NCI-H187 treated with DMSO at 0.1 percent for 48 hours (cell line): ENCODE results near the gene NCR1.
"Not testable (repeated sequence)": the region's sequence is repeated elsewhere in the genome, so short reads cannot be mapped to it uniquely, and the experiment has no call there.

Experiments used
- DNase-seq: peaks from one replicate; lab custom pipeline; 2025; lab: John Stamatoyannopoulos, UW

Gene NCR1, protein sequence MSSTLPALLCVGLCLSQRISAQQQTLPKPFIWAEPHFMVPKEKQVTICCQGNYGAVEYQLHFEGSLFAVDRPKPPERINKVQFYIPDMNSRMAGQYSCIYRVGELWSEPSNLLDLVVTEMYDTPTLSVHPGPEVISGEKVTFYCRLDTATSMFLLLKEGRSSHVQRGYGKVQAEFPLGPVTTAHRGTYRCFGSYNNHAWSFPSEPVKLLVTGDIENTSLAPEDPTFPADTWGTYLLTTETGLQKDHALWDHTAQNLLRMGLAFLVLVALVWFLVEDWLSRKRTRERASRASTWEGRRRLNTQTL

DNA sequence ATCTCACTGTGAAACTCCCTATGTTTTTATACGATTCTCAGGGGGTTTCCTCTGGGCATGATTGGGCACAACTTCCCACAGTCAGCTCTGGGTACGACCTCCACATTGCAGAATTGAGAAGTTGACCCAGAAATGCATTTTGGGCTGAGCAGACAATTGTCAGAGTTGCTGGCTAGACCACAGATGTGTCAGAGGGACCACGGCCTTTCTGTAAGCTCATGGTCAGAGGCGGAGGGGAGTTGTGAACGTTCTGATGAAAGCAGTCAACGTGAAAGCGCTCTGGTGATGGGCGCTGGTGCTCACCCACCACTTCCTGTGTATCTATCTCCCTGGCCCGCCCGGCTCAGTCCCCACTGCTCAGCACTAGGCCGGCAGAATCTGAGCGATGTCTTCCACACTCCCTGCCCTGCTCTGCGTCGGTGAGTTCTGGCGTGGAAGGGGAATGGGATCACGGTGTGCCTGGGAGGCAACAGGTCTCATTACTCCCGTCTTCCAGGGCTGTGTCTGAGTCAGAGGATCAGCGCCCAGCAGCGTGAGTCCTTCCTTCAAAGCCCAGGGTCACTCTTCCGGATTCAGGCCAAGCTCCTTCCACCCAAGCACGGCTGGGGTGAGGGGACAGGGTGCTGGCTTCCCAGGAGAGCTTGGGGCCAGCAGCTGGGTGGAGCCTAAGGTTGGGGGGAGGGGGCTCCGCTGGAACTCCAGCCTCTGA lies at the start of gene NCR1:
NCR1 (plus strand) TSS at position 346 of the 709 bp plus-strand sequence; CDS start at position 386, 40 bp downstream.
- no peak for DNase-seq

DNA sequence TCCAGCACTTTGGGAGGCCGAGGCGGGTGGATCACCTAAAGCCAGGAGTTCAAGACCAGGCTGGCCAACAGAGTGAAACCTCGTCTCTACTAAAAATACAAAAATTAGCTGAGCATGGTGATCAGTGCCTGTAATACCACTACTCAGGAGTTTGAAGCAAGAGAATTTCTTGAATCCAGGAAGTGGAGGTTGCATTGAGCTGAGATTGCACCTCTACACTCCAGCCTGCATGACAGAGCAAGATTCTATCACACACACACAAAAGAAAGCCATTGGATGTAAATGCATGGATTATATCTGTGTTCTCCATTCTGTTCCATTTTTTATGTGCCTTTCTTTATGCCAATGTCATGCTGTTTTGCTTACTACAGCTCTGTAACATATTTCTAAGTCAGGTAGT lies 47.5 kb upstream of the NCR1 start:
- DNase-seq = not testable (repeated sequence)

DNA sequence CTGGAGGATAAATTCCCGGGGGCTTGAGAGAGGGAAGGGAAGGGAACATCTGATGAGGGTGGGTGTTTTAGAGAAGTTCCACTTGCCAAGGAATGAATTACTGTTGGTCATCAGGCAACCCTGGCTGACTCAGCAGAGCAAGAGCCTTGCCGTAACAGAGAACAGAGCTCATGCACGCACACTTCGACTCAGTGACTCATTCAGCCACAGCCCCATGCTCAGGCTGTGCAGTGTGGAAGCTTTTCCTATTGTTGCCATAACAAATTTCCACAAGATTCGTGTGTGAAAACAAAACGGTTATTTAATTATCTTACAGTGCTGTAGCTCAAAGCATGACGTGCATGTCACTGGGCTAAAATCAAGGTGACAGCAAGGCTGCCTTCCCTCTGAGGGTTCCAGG lies 46.5 kb upstream of the NCR1 start:
- DNase-seq = not testable (repeated sequence)

DNA sequence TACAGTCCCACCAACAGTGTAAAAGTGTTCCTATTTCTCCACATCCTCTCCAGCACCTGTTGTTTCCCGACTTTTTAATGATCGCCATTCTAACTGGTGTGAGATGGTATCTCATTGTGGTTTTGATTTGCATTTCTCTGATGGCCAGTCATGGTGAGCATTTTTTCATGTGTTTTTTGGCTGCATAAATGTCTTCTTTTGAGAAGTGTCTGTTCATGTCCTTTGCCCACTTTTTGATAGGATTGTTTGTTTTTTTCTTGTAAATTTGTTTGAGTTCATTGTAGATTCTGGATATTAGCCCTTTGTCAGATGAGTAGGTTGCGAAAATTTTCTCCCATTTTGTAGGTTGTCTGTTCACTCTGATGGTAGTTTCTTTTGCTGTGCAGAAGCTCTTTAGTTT lies 42.5 kb upstream of the NCR1 start:
- DNase-seq = not testable (repeated sequence)

DNA sequence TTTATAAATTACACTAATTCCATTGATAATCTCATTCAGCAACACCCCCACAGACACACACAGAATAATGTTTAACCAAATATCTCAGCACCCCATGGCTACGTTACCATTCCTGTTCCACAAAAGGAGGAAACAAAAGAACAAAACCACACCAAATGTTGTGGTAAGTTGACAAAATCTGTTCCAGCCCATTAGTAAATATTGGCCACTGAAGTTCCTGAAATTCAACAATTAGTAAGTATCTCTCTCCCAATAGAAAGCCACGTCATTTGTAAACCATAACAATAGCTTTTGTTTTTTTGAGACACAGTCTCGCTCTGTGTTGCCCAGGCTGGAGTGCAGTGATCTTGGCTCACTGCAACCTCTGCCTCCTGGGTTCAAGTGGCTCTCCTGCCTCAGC lies 34.3 kb upstream of the NCR1 start:
- no peak for DNase-seq

DNA sequence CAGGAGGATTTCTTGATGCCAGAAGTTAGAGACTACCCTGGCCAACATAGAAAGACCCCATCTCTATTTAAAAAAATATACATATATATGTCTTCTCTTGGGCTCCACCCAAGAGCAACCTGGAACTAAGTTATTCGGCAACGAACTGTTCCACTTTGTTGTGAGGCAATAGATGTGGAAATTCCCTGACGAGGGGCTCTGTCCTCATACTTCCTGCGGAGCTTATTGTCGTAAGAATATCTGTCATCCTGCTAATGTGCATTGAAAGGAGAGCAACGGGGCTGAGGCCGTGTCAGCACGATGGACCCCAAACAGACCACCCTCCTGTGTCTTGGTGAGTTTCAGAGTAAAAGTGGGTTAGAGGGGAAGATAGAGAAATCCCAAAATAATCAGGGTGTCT lies 32.0 kb upstream of the NCR1 start, which contains the start of gene FCAR:
FCAR (plus strand) TSS at position 246 of the 400 bp plus-strand sequence; CDS start at position 301, 55 bp downstream.
- DNase-seq = no peak

DNA sequence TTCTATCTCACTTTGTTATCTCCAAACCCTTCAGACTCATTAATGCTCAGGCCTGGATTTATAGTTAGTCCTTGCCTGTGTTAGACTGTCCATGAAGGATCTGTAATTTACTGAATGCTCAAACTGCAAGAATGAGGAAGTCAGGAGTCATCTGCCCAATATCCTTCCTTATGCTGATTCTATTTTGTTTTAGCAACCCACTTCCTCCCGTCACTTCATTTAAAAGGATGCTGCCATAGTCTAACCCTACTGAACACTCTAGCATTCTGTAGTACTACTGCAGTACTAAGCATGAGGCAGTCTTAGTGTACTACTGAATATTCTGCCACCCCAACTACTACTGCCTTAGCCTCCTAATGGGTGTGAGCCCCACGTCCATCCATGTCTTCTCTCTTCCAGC lies 30.4 kb upstream of the NCR1 start:
- DNase-seq = no peak

DNA sequence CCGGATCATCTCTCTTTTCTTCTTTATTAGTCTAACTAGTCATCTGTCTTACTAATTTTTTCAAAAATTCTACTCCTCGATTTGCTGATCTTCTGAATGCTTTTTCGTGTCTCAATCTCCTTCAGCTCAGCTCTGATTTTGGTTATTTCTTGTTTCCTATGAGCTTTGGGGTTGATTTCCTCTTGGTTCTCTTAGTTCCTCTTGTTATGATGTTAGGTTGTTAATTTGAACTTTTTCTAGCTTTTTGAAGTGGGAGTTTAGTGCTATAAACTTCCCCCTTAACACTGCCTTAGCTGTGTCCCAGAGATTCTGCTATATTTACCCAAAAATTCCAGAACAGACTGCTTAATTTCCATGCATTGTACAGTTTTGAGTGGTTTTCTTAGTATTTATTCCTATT lies 28.5 kb upstream of the NCR1 start:
- no peak for DNase-seq

DNA sequence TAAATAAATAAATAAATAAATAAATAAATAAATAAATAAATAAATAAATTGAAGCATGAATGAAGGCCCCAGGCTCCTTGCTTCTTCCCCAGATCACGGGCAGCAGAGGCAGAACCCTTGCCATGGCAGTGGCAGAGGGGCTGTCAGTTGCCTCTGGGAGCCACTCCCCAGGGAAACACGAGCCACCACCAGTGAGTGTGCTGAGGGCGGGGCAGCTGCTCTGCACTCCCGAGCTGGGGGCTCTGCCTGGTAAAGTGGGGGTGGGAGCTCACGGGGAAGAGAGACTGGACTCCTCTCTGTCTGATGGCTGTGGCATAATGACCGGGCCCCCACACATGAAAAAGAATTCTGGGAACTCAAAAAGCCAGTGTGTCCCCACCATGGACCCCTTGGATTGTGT lies 24.1 kb upstream of the NCR1 start:
- DNase-seq = no peak

DNA sequence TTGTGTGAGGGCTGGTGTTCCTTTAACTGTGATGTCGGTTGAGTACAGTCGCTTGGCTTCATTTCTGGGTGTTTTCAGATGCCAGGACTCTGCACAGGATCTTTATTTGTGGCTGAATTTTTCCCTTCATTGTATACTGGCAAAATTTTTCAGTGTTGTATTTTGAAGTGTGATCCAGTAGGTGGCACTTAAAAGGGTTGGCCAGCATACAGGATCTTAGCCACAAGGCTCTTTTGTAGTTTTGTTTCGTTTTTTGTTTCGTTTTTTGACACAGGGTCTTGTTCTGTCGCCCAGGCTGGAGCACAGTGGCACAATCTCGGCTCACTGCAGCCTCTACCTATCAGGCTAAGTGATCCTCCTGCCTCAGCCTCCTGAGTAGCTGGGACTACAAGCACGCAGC lies 23.2 kb upstream of the NCR1 start:
- no peak for DNase-seq

DNA sequence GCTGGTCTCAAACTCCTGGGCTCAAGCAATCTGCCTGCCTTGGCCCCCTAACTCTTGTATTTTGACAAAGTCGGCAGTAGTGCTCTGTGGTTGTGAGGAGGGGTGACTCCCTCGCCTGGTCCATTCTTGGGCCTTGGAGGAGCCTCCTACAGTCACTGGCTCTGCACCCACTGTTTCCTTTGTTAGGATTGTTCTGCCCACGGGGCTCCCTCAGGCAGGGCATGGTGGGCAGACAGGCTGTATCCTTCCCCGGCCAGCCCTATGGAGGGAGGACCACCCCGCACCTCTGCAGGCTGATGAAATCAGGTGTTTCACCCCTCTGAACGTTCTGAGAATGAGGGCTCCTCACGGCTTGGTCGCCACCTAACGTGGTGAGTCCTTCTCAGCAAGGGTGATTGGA lies 22.7 kb upstream of the NCR1 start:
- DNase-seq = no peak

DNA sequence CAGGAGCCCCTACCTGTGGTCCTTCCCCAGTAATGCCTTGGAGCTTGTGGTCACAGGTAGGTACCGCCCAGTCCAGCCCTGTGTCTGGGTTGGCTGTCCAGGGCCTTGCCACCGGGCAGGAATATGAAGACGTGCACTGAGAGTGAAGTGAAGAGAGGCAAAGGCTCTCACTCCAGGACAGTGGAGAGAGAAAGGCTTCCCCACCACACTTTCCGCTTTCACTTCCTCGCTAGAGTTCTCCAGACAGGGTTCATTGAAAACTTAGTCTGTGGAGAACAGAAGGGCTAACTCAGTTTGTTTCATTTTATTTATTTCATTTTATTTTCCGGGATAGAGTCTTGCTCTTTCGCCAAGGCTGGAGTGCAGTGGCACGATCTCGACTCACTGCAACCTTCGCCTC lies 17.7 kb upstream of the NCR1 start:
- DNase-seq = no peak

DNA sequence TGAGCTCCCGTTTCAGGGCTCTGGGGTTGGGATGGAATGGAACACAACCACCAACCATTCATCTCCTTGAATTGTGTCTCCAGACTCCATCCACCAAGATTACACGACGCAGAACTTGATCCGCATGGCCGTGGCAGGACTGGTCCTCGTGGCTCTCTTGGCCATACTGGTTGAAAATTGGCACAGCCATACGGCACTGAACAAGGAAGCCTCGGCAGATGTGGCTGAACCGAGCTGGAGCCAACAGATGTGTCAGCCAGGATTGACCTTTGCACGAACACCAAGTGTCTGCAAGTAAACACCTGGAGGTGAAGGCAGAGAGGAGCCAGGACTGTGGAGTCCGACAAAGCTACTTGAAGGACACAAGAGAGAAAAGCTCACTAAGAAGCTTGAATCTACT lies 16.4 kb upstream of the NCR1 start:
- DNase-seq = no peak

DNA sequence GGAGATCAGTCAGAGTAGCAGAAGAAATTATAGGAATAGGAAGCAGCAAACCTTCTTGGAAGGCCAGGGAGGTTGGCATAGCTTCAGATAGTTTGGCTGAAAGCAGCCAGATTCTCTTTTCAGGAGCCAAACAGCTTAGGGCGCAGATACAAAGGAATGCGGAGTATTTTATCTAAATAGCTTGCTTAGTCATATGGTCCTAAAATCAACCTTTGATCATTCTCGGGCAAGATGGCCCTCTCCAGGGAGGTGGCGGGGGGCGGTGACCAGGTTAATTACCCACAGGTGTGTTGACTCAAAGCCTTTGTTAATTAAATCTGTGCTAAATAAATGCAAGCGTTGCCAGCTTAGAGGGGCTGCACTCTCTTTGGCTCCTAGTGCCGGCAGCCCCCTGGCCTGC lies 12.5 kb upstream of the NCR1 start:
- DNase-seq = no peak

DNA sequence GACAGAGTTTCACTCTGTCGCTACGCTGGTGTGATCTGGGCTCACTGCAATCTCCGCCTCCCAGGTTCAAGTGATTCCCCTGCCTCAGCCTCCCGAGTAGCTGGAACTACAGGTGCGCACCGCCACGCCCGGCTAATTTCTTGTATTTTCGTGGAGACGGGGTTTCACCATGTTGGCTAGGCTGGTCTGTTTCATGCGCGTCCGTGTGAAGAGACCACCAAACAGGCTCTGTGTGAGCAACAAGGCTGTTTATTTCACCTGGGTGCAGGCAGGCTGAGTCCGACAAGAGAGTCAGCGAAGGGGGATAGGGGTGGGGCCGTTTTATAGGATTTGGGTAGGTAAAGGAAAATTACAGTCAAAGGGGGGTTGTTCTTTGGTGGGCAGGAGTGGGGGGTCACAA lies 11.8 kb upstream of the NCR1 start:
- not testable (repeated sequence) for DNase-seq

DNA sequence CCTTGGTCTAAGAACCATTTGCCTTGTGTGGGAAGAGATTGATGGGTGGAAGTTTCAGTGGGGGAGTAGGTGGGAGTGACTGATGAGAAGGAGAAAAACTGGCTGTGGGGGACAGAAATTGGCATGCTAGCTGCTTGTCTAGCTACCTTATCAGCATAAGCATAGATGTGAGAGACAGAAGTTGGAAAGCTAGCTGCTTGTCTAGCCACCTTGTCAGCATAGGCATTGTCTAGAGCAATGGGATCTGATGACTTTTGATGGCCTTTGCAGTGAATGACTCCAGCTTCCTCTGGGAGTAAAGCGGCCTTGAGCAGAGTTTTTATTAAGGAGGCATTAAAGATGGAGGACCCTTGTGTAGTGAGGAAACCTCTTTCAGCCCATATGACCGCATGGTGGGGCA lies 9.9 kb upstream of the NCR1 start:
- no peak for DNase-seq

DNA sequence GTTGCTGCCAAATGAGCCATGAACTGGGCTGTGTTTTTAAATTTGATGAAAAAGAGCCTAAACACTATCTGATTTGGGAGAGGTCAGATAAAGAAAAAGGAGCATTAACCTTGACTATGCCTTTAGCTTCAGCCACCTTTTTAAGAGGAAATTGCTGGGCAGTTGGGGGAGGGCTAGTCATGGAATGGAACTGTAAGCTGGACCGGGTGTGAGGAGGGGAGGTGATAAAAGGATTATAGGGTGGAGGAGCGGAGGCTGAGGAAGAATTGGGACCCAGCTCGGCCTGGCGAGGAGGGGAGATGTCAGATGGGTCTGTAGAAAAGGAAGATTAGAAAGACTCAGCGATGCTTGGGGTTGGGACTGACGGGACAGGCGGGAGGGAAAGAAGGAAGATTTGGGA lies 7.3 kb upstream of the NCR1 start:
- DNase-seq = not testable (repeated sequence)

DNA sequence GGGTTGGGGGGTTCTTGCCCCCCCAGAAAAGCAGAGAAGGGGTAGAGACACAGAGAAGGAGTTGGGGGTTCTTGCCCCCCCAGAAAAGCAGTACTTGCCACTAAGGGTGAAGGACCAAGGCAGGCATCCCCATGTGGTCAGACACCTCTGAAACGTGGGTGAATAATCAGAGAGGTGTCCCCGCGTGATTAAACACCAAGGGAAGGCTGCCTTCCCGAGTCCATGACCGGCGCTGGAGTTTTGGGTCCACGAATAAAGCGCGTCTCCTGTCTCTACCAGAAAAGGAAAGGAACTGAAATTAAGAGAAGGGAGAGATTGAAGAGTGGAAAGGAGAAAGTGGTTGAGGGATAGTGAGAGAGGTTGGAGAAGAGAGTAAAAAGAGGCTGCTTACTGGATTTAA lies 6.3 kb upstream of the NCR1 start:
- not testable (repeated sequence) for DNase-seq

DNA sequence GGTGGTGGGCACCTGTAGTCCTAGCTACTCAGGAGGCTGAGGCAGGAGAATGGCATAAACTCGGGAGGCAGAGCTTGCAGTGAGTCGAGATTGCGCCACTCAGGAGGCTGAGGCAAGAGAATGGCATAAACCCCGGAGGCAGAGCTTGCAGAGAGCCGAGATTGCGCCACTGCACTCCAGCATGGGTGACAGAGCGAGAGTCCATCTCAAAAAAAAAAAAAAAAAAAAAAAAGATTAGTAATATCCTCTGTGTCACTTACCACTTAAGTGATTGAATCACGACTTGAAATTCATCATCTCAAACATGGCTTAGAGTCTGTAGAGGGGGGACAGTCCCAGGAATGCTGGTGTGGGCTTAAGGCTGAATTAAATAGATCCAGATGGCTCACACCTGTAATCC lies 4.8 kb upstream of the NCR1 start:
- not testable (repeated sequence) for DNase-seq

DNA sequence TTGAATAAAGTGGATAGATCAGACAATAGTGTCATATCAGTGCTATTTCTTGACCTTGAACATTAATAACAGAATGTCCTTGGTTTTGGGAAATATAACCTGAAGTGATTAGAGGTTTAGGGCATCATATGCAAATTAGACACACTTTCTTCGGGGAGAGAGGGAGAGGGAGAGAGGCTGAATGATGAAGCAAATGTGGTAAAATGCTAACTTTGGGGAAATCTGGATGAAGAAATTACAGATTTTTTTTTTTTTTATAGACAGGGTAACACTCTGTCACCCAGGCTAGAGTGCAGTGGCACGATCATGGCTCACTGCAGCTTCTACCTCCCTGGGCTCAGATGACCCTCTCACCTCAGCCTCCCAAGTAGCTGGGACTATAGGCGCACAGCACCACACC lies 3.9 kb upstream of the NCR1 start:
- no peak for DNase-seq

DNA sequence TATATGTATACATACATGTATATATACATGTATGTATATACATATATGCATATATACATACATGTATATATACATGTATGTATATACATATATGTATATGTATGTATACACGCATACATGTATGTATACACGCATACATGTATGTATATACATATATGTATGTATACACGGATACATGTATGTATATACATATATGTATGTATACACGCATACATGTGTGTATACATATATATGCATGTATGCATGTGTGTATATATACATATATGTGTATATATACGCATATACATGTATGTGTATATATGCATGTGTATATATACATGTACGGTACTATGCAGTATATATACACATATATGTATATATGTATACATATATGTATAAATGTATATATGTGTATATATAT lies 2.6 kb upstream of the NCR1 start:
- no peak for DNase-seq

DNA sequence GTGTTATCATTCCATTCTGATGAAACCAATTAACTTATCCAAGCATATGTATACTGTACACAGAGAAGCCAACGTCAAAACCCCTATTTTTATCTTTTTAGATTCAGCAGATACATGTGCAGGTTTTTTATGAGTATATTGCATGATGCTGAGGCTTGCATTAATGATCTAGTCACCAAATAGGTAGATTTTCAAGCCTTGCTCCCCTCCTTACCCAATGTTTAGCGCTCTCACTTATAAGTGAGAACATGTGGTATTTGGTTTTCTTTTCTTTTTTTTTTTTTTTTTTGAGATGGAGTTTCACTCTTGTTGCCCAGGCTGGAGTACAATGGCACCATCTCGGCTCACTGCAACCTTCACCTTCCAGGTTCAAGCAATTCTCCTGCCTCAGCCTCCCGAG lies 1.7 kb upstream of the NCR1 start:
- DNase-seq = not testable (repeated sequence)

DNA sequence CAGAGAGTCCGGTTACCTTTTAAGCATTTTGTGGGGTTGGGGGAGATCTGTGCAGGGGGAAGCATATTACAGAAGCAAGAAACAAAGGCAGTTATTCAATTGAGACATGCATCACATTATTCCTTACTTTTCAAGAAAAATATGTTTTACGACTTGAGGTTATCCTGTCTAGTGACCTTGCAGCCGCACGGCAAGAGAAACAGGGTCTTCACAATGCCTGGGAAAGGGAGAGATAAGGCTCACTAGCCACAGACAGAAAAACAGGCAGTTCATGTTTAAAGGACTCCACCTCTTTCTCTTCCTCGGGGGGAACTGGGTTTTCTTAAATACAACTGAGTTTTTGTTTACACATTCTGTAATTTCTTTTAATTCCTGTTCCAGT lies 536 bp upstream of the NCR1 start:
- DNase-seq = no peak

DNA sequence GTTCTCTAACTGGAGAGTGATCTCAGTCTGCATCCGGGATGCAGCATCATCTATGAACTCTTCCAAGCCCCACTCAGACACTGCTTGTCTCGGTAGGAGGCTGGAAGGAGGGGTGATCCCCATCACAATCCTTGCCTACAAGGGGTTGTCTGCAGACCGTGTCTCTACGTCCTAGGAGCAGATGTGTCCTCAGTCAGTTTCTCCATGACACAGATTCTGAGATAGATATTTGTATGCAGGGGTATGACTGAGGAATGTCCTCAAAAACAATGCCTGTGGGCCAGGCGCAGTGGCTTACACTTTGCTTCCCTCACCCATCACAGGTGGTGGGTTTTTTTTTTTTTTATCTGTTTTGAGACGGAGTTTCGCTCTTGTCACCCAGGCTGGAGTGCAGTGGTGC lies 871 bp downstream of the NCR1 start:
- no peak for DNase-seq
